Hindlimb muscle (tissue), 1 donor: ENCODE data around the gene PDE6D. TPM values are rescaled to one million over a fixed set of nuclear protein-coding genes. Genes with fewer than 3 reads are reported as not detected.
A peak's percentile ranks its signal among the peaks of the same experiment; 100 is the strongest.

ENCODE experiments used
- DNase-seq: peaks from one replicate; pipeline ENCODE4 v3.0.0-alpha.2; 2013
- polyA plus RNA-seq: library from polyadenylated mRNA; unstranded; fragments of 120-200 nt; gene quantifications from one replicate; pipeline ENCODE4 v1.2.1, GENCODE V29; 2013; ENCODE audit not compliant: insufficient read length

The PDE6D gene
- 16.1 TPM for polyA plus RNA-seq

- DNase-seq = peak; percentile 98
Measured at GRCh38 chr2:231780909-231781797, at the start of gene PDE6D. PDE6D (minus strand) TSS chr2:231781282; CDS start chr2:231781114, 168 bp downstream.

- DNase-seq = no peak
Measured at GRCh38 chr2:231821908-231822307, 40.8 kb upstream of the PDE6D start.

GRCh38 chr2:231820786-231821303 lies 39.8 kb upstream of the PDE6D start:
- DNase-seq = no peak

- DNase-seq = no peak
Measured at GRCh38 chr2:231819447-231820042, 38.5 kb upstream of the PDE6D start.

- DNase-seq = no peak
Measured at GRCh38 chr2:231816327-231817026, 35.4 kb upstream of the PDE6D start.

- no peak for DNase-seq
Measured at GRCh38 chr2:231810905-231811304, 29.8 kb upstream of the PDE6D start.

GRCh38 chr2:231807020-231807419 lies 25.9 kb upstream of the PDE6D start:
- DNase-seq = no peak

GRCh38 chr2:231803501-231804138 lies 22.5 kb upstream of the PDE6D start:
- DNase-seq = no peak

GRCh38 chr2:231800493-231801091 lies 19.5 kb upstream of the PDE6D start:
- DNase-seq = no peak

- no peak for DNase-seq
Measured at GRCh38 chr2:231795525-231796327, 14.6 kb upstream of the PDE6D start.

GRCh38 chr2:231794383-231794782 lies 13.3 kb upstream of the PDE6D start:
- DNase-seq = no peak

GRCh38 chr2:231791107-231791506 lies 10.0 kb upstream of the PDE6D start:
- DNase-seq = no peak

- no peak for DNase-seq
Measured at GRCh38 chr2:231786917-231787292, 5.8 kb upstream of the PDE6D start.

- peak; percentile 85 for DNase-seq
Measured at GRCh38 chr2:231786177-231786916, 5.3 kb upstream of the PDE6D start, which contains the start of gene COPS7B. COPS7B (plus strand) TSS chr2:231786445; CDS start chr2:231788571, 2,126 bp downstream.

GRCh38 chr2:231785822-231786176 lies 4.7 kb upstream of the PDE6D start:
- DNase-seq = no peak

- no peak for DNase-seq
Measured at GRCh38 chr2:231785413-231785812, 4.3 kb upstream of the PDE6D start.

GRCh38 chr2:231781798-231782726 lies 980 bp upstream of the PDE6D start:
- DNase-seq = peak; percentile 34

GRCh38 chr2:231780123-231780908 lies 766 bp downstream of the PDE6D start:
- peak; percentile 3 for DNase-seq
